Endometrial microvascular endothelial cells (primary cell): ENCODE data around the gene PPM1H. TPM values are rescaled to one million over a fixed set of nuclear protein-coding genes. Genes with fewer than 3 reads are reported as not detected.

ENCODE experiments used
- in situ Hi-C: cut with HindIII; loops from 2 replicates; pipeline ENCODE4 v1.10.0; 2017; ENCODE audit warnings: low sequenced_read_pairs, low pct_unique_long_range_greater_than_20kb; ENCODE audit errors: inconsistent ontology term
- total RNA-seq: library from RNA; depleted of rRNA; stranded (reverse); fragments of >200 nt; gene quantifications from one replicate; pipeline ENCODE4 v1.2.3, GENCODE V29; 2015; ENCODE audit errors: inconsistent ontology term

PPM1H gene
- total RNA-seq, 1 donor from 2014 or later, result 2.0 TPM

DNA sequence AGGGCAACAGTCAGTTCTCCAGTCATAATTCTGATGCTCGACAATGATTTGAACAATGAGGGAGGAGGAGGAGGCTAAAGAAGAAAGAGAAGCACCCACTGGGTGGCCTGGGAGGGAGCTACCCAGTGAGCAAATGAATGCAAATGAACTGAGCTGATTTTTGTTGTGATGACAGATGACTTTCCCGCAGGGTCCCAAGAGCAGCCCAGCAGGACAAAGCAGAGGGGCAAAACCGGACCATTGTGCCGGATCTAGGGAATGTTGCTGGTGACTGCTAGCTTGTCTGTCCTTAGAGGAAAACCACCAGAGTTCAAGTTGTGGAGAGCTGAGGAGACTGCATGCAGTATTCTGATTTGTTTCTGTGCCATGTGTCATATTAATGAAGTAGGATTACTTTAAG, 305.5 kb downstream of the PPM1H start:
- in situ Hi-C loops, result no loop called here

- in situ Hi-C loops, result no loop called here
Measured at GRCh38 chr12:62627181-62627580, 307.8 kb downstream of the PPM1H start.

GRCh38 chr12:62625228-62625627, 309.7 kb downstream of the PPM1H start:
- in situ Hi-C loops, result no loop called here

DNA sequence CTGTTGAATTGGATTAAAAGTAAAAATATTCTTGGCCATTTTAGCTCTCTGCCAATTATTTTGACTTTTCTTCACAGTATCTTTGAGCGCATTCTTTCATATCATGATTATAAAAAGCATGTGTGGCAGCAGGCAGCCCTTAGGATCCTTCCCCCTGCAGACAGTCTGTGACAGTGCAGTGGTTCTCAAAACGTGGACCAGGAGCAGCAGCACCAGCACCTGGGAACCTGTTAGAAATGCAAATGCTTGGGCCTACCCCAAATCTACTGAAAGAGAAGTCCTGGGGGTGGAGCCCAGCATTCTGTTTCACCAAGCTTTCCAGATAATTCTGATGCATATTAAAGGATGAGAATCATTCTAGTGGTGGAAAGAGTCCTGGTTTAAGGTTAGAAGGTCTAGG, 312.8 kb downstream of the PPM1H start:
- in situ Hi-C loops, result loop anchor here (25.0 kb wide), 1 partner anchor 165 kb away; no protein-coding TSS in a partner anchor

- in situ Hi-C loops, result loop anchor here (25.0 kb wide), 1 partner anchor 166 kb away; no protein-coding TSS in a partner anchor
Measured at GRCh38 chr12:62621101-62621638, 313.8 kb downstream of the PPM1H start.

DNA sequence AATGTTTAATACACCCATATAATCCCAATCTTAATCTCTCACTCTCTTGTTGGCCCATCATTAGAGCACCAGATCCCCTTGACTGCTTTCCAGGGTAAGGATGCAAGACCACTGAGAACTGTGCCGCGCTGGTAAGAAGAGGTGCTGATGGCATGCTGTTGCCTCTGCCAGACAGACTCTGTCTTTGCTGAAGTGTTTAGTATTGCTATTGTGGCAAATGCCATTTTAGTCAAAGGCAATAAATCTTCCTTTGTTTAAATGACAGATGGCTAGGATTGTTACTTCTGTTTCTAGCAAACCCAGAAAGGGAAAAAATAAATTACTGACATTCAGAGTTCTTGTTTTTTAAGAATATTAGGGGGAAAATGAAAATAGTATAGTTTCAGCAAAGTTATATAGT, 316.0 kb downstream of the PPM1H start:
- in situ Hi-C loops, result loop anchor here (25.0 kb wide), 1 partner anchor 168 kb away; no protein-coding TSS in a partner anchor

DNA sequence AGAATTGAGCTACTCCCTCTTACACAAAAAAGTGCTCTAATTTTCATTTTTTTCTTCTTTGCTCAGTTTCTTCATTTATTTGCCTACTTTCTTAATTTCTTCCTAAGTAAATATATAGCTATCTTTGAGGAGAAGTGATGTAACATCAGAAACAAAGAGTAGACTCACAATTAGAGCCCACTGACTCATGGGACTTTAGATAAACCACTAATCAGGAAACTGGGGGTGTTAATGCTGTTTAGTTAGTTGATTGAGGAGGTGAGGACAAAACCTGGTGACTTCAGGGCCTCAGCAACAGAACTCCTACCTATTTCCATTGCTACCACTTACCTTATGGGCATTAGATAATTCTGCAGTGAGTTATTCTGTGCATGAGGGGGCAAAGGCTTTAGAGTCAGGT, 316.6 kb downstream of the PPM1H start:
- in situ Hi-C loops, result loop anchor here (25.0 kb wide), 1 partner anchor 169 kb away; no protein-coding TSS in a partner anchor

GRCh38 chr12:62613081-62613480, 321.9 kb downstream of the PPM1H start:
- in situ Hi-C loops, result loop anchor here (25.0 kb wide), 1 partner anchor 174 kb away; no protein-coding TSS in a partner anchor

DNA sequence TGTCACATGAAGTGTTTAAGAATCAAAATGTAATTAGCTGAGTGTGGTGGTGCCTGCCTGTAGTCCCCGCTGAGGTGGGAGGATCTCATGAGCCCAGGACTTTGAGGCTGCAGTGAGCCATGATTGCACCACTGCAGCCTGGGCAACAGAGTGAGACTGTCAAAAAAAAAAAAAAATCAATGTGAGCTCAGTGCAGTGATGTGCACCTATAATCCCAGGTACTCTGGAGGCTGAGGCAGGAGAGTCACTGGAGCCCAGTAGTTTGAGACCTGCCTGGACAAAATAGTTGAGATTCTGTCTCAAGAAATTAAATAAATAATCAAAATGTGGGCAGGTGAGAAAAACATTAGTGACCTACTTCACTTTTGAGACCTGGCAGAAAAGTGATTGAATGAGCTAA, 328.3 kb downstream of the PPM1H start:
- in situ Hi-C loops, result loop anchor here (10.0 to 25.0 kb wide), 2 partner anchors 181 to 328 kb away; partner anchors contain the start of gene PPM1H

- in situ Hi-C loops, result loop anchor here (10.0 to 25.0 kb wide), 2 partner anchors 181 to 329 kb away; partner anchors contain the start of gene PPM1H
Measured at GRCh38 chr12:62605981-62606380, 329.0 kb downstream of the PPM1H start.

DNA sequence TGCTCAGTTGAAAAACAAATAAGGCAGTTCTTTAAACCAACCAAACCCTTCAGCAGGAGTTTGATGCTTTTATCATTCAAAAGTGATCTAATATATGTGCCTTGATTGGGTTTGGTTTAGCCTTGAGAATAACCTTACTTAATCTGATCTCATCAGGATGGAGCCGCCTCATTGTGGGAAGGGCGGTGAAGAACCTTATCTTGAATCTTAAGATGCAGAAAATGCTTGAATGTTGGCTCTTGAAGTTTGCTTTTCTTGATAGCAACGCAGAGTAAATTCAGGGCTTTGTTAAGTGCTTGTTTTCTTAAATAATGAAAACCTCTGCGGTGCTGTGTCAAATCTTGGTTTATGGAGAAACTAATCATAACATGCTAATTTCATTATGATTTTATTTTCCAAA, 330.1 kb downstream of the PPM1H start:
- in situ Hi-C loops, result loop anchor here (10.0 to 25.0 kb wide), 2 partner anchors 182 to 330 kb away; partner anchors contain the start of gene PPM1H

GRCh38 chr12:62604373-62604772, 330.6 kb downstream of the PPM1H start:
- in situ Hi-C loops, result loop anchor here (10.0 to 25.0 kb wide), 2 partner anchors 183 to 330 kb away; partner anchors contain the start of gene PPM1H

GRCh38 chr12:62603811-62604098, 331.2 kb downstream of the PPM1H start:
- in situ Hi-C loops, result loop anchor here (10.0 to 25.0 kb wide), 2 partner anchors 184 to 331 kb away; partner anchors contain the start of gene PPM1H

DNA sequence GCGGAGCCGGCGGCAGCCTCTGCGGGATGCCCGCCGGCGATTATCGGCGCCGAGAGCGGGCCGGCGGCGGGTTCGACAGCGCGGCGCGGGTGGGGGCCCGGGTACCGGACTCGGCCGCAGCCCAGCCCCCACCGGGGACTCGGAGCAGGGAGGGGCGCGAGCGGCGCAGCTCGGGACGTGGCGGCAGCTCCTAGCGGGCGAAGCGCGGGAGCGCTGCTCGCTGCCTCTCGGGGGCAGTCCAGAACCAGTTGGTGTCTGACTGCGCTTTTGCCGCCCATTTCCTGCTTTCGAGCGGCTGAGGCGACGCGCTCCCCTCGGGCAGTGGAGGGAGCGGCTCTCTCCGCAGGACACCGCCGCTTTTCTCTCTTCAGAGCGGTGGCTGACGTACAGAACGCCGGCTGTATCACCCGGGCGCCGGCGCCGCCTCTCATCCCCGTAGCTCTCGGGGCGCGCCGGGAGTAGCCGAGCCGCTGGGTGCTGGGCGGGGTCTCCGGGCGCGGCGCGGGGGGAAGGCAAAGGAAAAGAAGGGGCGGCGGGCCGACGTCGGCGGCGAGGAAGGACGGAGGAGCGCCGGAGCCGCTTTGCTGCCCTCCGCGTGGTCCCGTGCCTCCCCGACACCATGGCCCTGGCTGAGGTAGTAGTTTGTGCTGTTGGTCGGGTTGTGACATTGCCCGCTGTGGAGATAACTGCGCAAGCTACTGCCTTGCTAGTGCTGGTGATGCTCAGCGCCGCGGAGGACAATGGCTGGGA, 331.7 kb downstream of the PPM1H start:
- in situ Hi-C loops, result loop anchor here (10.0 to 25.0 kb wide), 2 partner anchors 184 to 332 kb away; partner anchors contain the start of gene PPM1H

- in situ Hi-C loops, result loop anchor here (10.0 to 25.0 kb wide), 2 partner anchors 185 to 332 kb away; partner anchors contain the start of gene PPM1H
Measured at GRCh38 chr12:62602255-62603060, 332.5 kb downstream of the PPM1H start.

GRCh38 chr12:62601765-62602164, 333.2 kb downstream of the PPM1H start:
- in situ Hi-C loops, result loop anchor here (10.0 to 25.0 kb wide), 2 partner anchors 186 to 333 kb away; partner anchors contain the start of gene PPM1H

- in situ Hi-C loops, result loop anchor here (10.0 to 25.0 kb wide), 2 partner anchors 187 to 335 kb away; partner anchors contain the start of gene PPM1H
Measured at GRCh38 chr12:62599854-62600437, 335.0 kb downstream of the PPM1H start.

DNA sequence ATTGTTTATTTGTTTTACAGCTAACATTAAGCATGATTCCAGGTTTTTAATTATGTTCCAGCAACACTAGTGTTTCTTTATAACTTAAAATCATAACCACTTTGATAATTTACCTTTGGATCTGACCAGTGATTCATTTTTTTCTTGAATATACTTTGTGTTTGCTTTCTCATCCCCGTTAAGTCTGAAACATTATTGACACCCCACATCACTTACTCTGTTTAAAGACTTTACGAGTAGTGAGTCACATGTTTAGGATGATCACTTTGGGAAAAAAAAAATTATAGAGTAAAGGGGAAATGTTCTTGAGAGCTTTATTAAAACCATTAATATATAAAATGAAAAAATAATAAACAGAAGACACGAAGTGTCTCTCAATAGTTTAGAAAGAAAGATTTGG, 336.1 kb downstream of the PPM1H start:
- in situ Hi-C loops, result no loop called here

- in situ Hi-C loops, result no loop called here
Measured at GRCh38 chr12:62597253-62597652, 337.7 kb downstream of the PPM1H start.
